Esophagus squamous epithelium (tissue), 5 donors: ENCODE results near the gene IKZF5. TPM values are rescaled to one million over a fixed set of nuclear protein-coding genes. Genes with fewer than 3 reads are reported as not detected.

Source experiments
- DNase-seq: peaks from one replicate; lab custom pipeline; 2025; lab: John Stamatoyannopoulos, UW
- H3K27ac ChIP-seq, 4 donors: fragments of 200-600 bp; sonication (generic); one replicate each; pipeline ENCODE4 v1.5.1; 2016 to 2019; ENCODE audit warnings: mild to moderate bottlenecking in 1 of 4
- H3K27me3 ChIP-seq, 4 donors: fragments of 200-600 bp; sonication (generic); 1 replicate in 3 of 4; 2 replicates in 1 of 4; pipeline versions ENCODE4 v1.5.1 to v1.6.0; 2017 to 2021; ENCODE audit warnings: antibody characterized with exemption in 1 of 4
- H3K36me3 ChIP-seq, 3 donors: fragments of 200-600 bp; sonication (generic); one replicate each; pipeline ENCODE4 v1.5.1; 2016 to 2019
- H3K4me1 ChIP-seq, 3 donors: fragments of 200-600 bp; sonication (generic); one replicate each; pipeline ENCODE4 v1.5.1; 2017 to 2019
- H3K4me3 ChIP-seq, 4 donors: fragments of 200-600 bp; sonication (generic); 1 replicate in 3 of 4; 2 replicates in 1 of 4; pipeline ENCODE4 v1.5.1; 2016 to 2019; ENCODE audit warnings: mild to moderate bottlenecking in 2 of 4, moderate library complexity in 1 of 4
- H3K9me3 ChIP-seq, 3 donors: fragments of 200-600 bp; sonication (generic); one replicate each; pipeline ENCODE4 v1.5.1; 2016 to 2019
- CTCF ChIP-seq, 6 experiments: fragments of 450-650 bp in 4 of 6; fragments of 200-600 bp in 2 of 6; sonication (generic) in 2 of 6; IDR thresholded peaks; one replicate each; pipeline ENCODE4 v1.5.1; 2016 to 2019; ENCODE audit warnings: antibody characterized with exemption in 6 of 6, mild to moderate bottlenecking in 4 of 6, moderate library complexity in 4 of 6
- POLR2A ChIP-seq, 4 donors: fragments of 450-650 bp; IDR thresholded peaks; one replicate each; pipeline ENCODE4 v1.6.1; 2017; ENCODE audit warnings: antibody characterized with exemption in 4 of 4, mild to moderate bottlenecking in 4 of 4, moderate library complexity in 3 of 4
- WGBS, 2 donors: methylation state at CpG; one replicate each; pipeline ENCODE4 v1.1.5; 2018; 5-methylcytosine and 5-hydroxymethylcytosine counted together
- intact Hi-C: fragments of 100-400 bp; cut with DNase I; formaldehyde crosslinking; loops from one replicate; pipeline ENCODE4 v1.15.0; 2022
- total RNA-seq, 4 donors: library from RNA; depleted of rRNA; stranded (reverse); fragments of >200 nt; gene quantifications; one replicate each; pipeline ENCODE4 v1.1.0, GENCODE V29; 2016
- donor health status: DM: yes; HTN: yes; CAD: no.

IKZF5 gene
- total RNA-seq, 4 donors from 2014 or later, result 2.9 to 12.0 (median 5.7) TPM

- WGBS, 2 donors, result 9 to 12% methylated on average over 5 of the region's 5 CpGs
- no peaks in the 10 kb centered on the region for H3K4me1 ChIP-seq
- intact Hi-C loops, result loop anchor here (10.0 kb wide), 1 partner anchor 511 kb away; no protein-coding TSS in a partner anchor
These were observed 34.9 kb upstream of the IKZF5 start for GRCh38 chr10:123043409-123043925.

GRCh38 chr10:123042708-123043408 lies 34.3 kb upstream of the IKZF5 start:
- TF ChIP-seq POLR2A (IDR thresholded peaks at IDR 0.05), result no peak
- no peak for TF ChIP-seq CTCF (IDR thresholded peaks at IDR 0.05)
- Histone ChIP-seq H3K4me1 (no peaks in the 10 kb centered on the region), H3K27me3 (no peaks in the 10 kb centered on the region), H3K4me3 (no peak overlapping the region), H3K36me3 (peaks cover 0 to 74% (median 6%) of the 10 kb centered on the region in 3 donors), H3K27ac (no peak overlapping the region), H3K9me3 (no peaks in the 10 kb centered on the region)
- WGBS, 2 donors, result 88 to 90% methylated on average over 12 of the region's 12 CpGs
- DNase-seq, result no peak
- intact Hi-C loops, result loop anchor here (10.0 kb wide), 1 partner anchor 512 kb away; no protein-coding TSS in a partner anchor

More at GRCh38 chr10:123043409-123043925, 34.9 kb upstream of the IKZF5 start:
- Histone ChIP-seq H3K27ac (no peak overlapping the region), H3K27me3 (no peaks in the 10 kb centered on the region), H3K4me3 (no peak overlapping the region), H3K36me3 (peaks cover 0 to 74% (median 6%) of the 10 kb centered on the region in 3 donors), H3K9me3 (no peaks in the 10 kb centered on the region)
- TF ChIP-seq POLR2A (IDR thresholded peaks at IDR 0.05), result no peak
- TF ChIP-seq CTCF (IDR thresholded peaks at IDR 0.05), result peak in 5 of 6 experiments; percentile 43 to 77 (median 62)
- no peak for DNase-seq

GRCh38 chr10:123039632-123039930 lies 31.0 kb upstream of the IKZF5 start:
- Histone ChIP-seq H3K27ac (no peak overlapping the region), H3K36me3 (peaks cover 0 to 82% (median 0%) of the 10 kb centered on the region in 3 donors), H3K4me1 (no peaks in the 10 kb centered on the region), H3K9me3 (no peaks in the 10 kb centered on the region), H3K4me3 (no peak overlapping the region), H3K27me3 (no peaks in the 10 kb centered on the region)
- no peak for DNase-seq
- TF ChIP-seq POLR2A (IDR thresholded peaks at IDR 0.05) (no peak), CTCF (IDR thresholded peaks at IDR 0.05) (no peak)
- intact Hi-C loops, result no loop called here

DNA sequence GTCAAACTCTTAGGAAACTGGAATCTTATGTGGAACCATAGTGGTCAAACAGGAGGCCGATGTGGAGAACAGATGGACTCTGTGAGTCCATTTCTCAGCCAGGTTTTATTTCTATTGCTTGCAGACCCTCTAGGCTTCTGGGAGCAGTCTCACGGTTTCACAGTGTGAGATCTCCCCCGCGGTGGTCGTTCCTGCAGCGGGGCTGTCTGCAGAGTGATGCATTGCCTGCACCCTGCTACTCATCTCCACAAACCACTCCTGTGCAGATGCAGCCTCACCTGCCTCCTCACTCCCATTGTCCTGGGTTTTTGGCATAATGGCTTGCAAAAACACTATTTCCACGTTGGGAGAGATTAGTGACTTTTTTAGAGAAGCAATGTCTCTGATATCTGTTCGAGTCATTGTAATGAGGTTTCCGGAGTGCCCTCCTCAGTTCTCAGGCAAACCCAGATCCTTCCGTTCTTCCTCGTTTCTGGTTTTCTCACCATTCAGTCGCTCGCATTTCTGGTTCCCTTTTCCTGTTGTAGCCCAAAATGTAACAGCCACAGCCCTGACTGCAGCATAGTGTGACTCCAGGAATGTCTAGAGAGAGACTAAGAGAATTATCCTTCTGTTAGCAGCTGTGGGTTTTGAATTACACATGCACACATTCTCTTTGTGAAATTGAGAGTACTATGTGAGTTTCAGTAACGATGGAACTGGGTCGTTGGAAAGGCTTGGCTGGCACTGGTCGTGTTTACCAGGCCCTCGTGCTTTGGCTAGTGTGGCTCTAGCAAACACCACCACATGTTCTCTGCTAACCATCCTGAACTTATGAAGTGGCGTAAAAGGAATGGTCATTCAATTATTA lies 30.4 kb upstream of the IKZF5 start:
- H3K27ac ChIP-seq, result no peak overlapping the region
- no peaks in the 10 kb centered on the region for H3K4me1 ChIP-seq
- H3K4me3 ChIP-seq, result no peak overlapping the region
- H3K9me3 ChIP-seq, result no peaks in the 10 kb centered on the region
- no peak for DNase-seq
- H3K36me3 ChIP-seq, result peaks cover 0 to 80% (median 0%) of the 10 kb centered on the region in 3 donors
- 72 to 78% methylated on average over 18 of the region's 18 CpGs for WGBS, 2 donors
- TF ChIP-seq CTCF (IDR thresholded peaks at IDR 0.05) (no peak), POLR2A (IDR thresholded peaks at IDR 0.05) (no peak)
- H3K27me3 ChIP-seq, result no peaks in the 10 kb centered on the region
- intact Hi-C loops, result no loop called here
